Loucy (cell line): ENCODE data around the gene WIZ.

Source experiments
- H2AFZ ChIP-seq: fragments of 200-600 bp; sonication (generic); 2 replicates; pipeline ENCODE4 v1.6.0; 2016; ENCODE audit warnings: antibody characterized with exemption, mild to moderate bottlenecking, low read length, moderate library complexity
- H3F3A ChIP-seq: fragments of 200-600 bp; 2 replicates; pipeline ENCODE4 v1.6.0; 2016; ENCODE audit warnings: antibody characterized with exemption, low read depth, mild to moderate bottlenecking
- H3K27me3 ChIP-seq: fragments of 200-600 bp; sonication (generic); 2 replicates; pipeline ENCODE4 v1.6.1; 2014; ENCODE audit warnings: low read length, mild to moderate bottlenecking; ENCODE audit not compliant: insufficient read depth, poor library complexity, severe bottlenecking
- H3K36me3 ChIP-seq: fragments of 200-600 bp; sonication (generic); 2 replicates; pipeline ENCODE4 v1.6.1; 2016; ENCODE audit warnings: low read length; ENCODE audit not compliant: insufficient read depth
- H3K4me1 ChIP-seq: fragments of 200-600 bp; sonication (generic); 2 replicates; pipeline ENCODE4 v1.5.1; 2014; ENCODE audit warnings: low read length, mild to moderate bottlenecking; ENCODE audit not compliant: insufficient read depth, poor library complexity, severe bottlenecking
- H3K4me2 ChIP-seq: fragments of 200-600 bp; sonication (generic); 2 replicates; pipeline ENCODE4 v1.6.0; 2014; ENCODE audit warnings: antibody characterized with exemption, low read length, low read depth, mild to moderate bottlenecking; ENCODE audit not compliant: poor library complexity, severe bottlenecking
- H3K4me3 ChIP-seq: fragments of 200-600 bp; sonication (generic); 2 replicates; pipeline ENCODE4 v1.5.1; 2014; ENCODE audit warnings: low read length, mild to moderate bottlenecking, mixed read lengths; ENCODE audit not compliant: poor library complexity, severe bottlenecking
- H3K79me2 ChIP-seq: fragments of 200-600 bp; sonication (generic); 2 replicates; pipeline ENCODE4 v1.6.1; 2014; ENCODE audit warnings: low read length; ENCODE audit not compliant: insufficient read depth
- H3K9ac ChIP-seq: fragments of 200-600 bp; sonication (generic); 2 replicates; pipeline ENCODE4 v1.6.0; 2014; ENCODE audit warnings: mild to moderate bottlenecking, low read depth, low read length, moderate library complexity; ENCODE audit not compliant: poor library complexity, severe bottlenecking
- H3K9me2 ChIP-seq: fragments of 200-600 bp; sonication (generic); replicated peaks from 2 replicates; pipeline ENCODE4 v1.6.1; 2016; ENCODE audit warnings: low read depth, low read length, mixed read lengths
- H3K9me3 ChIP-seq: fragments of 200-600 bp; sonication (generic); 2 replicates; pipeline ENCODE4 v1.6.1; 2014; ENCODE audit warnings: mild to moderate bottlenecking, antibody characterized with exemption, low read length, low read depth; ENCODE audit not compliant: insufficient read depth
- H4K20me1 ChIP-seq: fragments of 200-600 bp; sonication (generic); 2 replicates; pipeline ENCODE4 v1.6.0; 2014; ENCODE audit warnings: antibody characterized with exemption, low read length, mild to moderate bottlenecking; ENCODE audit not compliant: insufficient read depth, poor library complexity, severe bottlenecking
- EZH2phosphoT487 ChIP-seq: fragments of 200-600 bp; IDR thresholded peaks from 2 replicates; pipeline ENCODE4 v1.6.1; 2018; ENCODE audit warnings: antibody characterized with exemption, mild to moderate bottlenecking, moderate library complexity, borderline replicate concordance
- TF ChIP-seq, protein P1 (sequence below): fragments of 200-600 bp; sonication (generic); conservative IDR thresholded peaks from 2 replicates; pipeline ENCODE4 v1.5.1; 2014; ENCODE audit warnings: mild to moderate bottlenecking, antibody characterized with exemption, low read length

The WIZ gene

DNA sequence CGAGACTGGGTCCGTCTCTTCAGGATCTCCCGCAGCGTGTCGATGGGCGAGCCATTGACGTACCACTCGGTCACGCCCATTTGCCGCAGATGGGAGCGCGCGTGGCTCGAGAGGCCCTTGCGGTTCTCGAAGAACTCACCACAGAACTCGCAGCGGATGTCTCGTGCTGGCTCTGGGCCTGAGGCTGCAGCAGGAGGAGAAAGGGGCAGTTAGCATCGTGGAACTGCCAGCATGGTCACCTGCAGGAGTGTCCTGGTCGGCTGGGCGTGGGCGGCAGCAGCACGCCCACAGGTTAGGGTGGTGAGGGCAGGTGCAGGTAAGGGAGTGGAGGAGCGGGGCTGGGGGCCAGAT, 22.4 kb downstream of the WIZ start:
- peaks cover 47% of the 10 kb centered on the region for H3K79me2 ChIP-seq
- no peak overlapping the region for H3K4me3 ChIP-seq
- H2AFZ ChIP-seq, result no peak overlapping the region
- H3K4me2 ChIP-seq, result no peak overlapping the region
- no peaks in the 10 kb centered on the region for H3K9me2 ChIP-seq
- H3K9me3 ChIP-seq, result no peaks in the 10 kb centered on the region
- H3K9ac ChIP-seq, result no peak overlapping the region
- no peak for TF ChIP-seq EZH2phosphoT487
- TF ChIP-seq, protein P1, sequence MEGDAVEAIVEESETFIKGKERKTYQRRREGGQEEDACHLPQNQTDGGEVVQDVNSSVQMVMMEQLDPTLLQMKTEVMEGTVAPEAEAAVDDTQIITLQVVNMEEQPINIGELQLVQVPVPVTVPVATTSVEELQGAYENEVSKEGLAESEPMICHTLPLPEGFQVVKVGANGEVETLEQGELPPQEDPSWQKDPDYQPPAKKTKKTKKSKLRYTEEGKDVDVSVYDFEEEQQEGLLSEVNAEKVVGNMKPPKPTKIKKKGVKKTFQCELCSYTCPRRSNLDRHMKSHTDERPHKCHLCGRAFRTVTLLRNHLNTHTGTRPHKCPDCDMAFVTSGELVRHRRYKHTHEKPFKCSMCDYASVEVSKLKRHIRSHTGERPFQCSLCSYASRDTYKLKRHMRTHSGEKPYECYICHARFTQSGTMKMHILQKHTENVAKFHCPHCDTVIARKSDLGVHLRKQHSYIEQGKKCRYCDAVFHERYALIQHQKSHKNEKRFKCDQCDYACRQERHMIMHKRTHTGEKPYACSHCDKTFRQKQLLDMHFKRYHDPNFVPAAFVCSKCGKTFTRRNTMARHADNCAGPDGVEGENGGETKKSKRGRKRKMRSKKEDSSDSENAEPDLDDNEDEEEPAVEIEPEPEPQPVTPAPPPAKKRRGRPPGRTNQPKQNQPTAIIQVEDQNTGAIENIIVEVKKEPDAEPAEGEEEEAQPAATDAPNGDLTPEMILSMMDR, result no peak
- peaks cover 58% of the 10 kb centered on the region; the same call in 1 of the 2 replicates for H3K36me3 ChIP-seq
- no peaks in the 10 kb centered on the region for H3K27me3 ChIP-seq
- H4K20me1 ChIP-seq, result peaks cover 29% of the 10 kb centered on the region
- H3F3A ChIP-seq, result no peaks in the 10 kb centered on the region
- peaks cover 18% of the 10 kb centered on the region for H3K4me1 ChIP-seq

DNA sequence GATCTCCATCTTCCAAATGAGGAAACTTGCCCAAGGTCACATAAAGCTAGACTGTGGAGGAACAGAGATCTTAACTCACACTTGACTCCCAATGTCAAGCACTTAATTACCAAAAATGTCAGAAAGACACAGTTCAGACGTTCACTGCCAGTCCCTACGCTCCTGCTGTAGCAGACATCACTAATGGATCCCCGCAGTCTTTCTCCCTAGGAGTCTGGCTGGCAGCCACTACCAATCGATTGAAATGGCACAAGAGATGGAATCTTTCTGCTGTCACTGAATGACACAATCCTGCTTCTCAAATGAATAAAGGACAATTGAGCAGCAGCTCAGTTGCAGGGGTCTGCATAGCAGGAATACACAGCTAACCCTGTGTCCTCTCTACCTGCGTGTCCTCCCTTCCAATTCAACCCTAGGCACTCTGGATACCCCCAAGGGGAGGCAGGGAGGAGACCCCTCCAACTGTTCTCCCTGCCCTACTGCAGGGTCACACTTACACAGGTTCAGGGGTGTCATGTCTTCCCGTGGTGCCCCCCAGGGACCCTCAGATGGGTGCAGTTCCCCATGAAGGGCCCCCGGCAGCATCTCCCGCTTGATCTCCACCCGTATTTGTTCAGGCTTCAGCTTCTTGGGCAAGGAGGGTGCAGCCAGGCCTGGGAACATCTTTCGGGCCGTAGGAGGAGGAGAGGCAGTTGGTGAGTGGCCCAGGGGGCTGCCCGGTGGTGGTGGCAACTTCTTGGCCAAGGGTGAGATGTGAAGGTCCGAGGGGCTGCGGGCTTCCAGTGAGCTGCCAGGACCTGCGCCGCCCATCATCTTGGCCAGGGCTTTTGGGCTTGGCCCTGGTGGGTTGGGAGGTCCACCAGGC, 23.0 kb downstream of the WIZ start:
- Histone ChIP-seq H3K79me2 (peaks cover 41% of the 10 kb centered on the region), H3K36me3 (peaks cover 58% of the 10 kb centered on the region; the same call in 1 of the 2 replicates), H3K4me3 (no peak overlapping the region), H3K4me1 (peaks cover 17% of the 10 kb centered on the region), H3K27me3 (no peaks in the 10 kb centered on the region), H3F3A (no peaks in the 10 kb centered on the region), H3K9me3 (no peaks in the 10 kb centered on the region), H3K9ac (no peak overlapping the region), H3K4me2 (no peak overlapping the region), H3K9me2 (no peaks in the 10 kb centered on the region), H2AFZ (no peak overlapping the region), H4K20me1 (peaks cover 27% of the 10 kb centered on the region)
- TF ChIP-seq, protein P1, result no peak
- no peak for TF ChIP-seq EZH2phosphoT487

DNA sequence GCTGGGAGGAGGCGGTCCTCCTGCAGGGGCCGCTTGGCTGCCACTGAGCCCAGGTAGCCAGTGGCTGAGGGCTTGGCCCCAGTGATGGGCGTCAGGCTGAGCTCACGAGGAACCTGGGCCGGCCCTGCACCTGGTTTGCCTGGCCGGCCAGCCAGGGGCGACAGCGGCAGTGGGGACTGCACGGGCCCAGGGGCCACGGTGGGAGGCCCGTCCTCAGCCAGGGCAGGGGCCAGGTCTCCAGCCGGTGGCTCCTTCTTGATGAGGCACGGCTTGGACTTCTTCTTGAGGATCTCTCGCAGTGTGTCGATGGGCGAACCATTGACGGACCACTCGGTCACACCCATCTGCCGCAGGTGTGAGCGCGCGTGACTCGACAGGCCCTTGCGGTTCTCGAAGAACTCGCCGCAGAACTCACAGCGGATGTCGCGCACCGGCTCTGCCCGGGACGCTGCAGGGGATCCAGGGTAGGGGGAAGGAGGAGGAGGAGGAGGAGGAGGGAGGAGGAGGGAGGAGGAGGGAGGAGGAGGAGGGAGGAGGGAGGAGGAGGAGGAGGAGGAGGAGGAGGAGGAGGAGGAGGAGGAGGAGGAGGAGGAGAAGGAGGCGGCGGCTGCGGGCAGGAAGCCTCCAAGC, 24.3 kb downstream of the WIZ start:
- Histone ChIP-seq H3K4me3 (no peak overlapping the region), H3K79me2 (peaks cover 28% of the 10 kb centered on the region), H3K9me3 (no peaks in the 10 kb centered on the region), H3K9ac (no peak overlapping the region), H3K36me3 (peaks cover 59% of the 10 kb centered on the region; the same call in 1 of the 2 replicates), H4K20me1 (peaks cover 16% of the 10 kb centered on the region), H3K9me2 (no peaks in the 10 kb centered on the region), H3K27me3 (no peaks in the 10 kb centered on the region), H3K4me2 (no peak overlapping the region), H3F3A (no peaks in the 10 kb centered on the region), H3K4me1 (peaks cover 4% of the 10 kb centered on the region), H2AFZ (no peak overlapping the region)
- TF ChIP-seq EZH2phosphoT487, result no peak
- TF ChIP-seq, protein P1, result no peak
